Psoas muscle (tissue), 8 donors: Measurements from ENCODE around the gene DCDC1. TPM values are rescaled to one million over a fixed set of nuclear protein-coding genes. Genes with fewer than 3 reads are reported as not detected.

Source experiments
- ATAC-seq, 4 donors: fragments of 200-7000 bp; cut with Tn5 transposase; one replicate each; pipeline ENCODE4 v1.9.1; 2020; ENCODE audit warnings: moderate library complexity in 3 of 4, mild to moderate bottlenecking in 2 of 4
- DNase-seq, 2 donors: peaks; one replicate each; pipeline ENCODE4 v3.0.0-alpha.2; 2020
- H3K27ac ChIP-seq: fragments of 200-600 bp; one replicate; pipeline ENCODE4 v1.8.0; 2022
- H3K27me3 ChIP-seq, 3 donors: fragments of 200-600 bp in 1 of 3; one replicate each; pipeline versions ENCODE4 v1.6.1 to v1.8.0; 2013 to 2022; ENCODE audit warnings: low read length in 2 of 3, mild to moderate bottlenecking in 2 of 3, moderate library complexity in 1 of 3; ENCODE audit not compliant: insufficient read depth in 3 of 3
- H3K36me3 ChIP-seq, 2 donors: fragments of 200-600 bp in 1 of 2; one replicate each; pipeline versions ENCODE4 v1.6.1 to v1.8.0; 2013 to 2022; ENCODE audit warnings: low read depth in 1 of 2, mild to moderate bottlenecking in 1 of 2, moderate library complexity in 1 of 2; ENCODE audit not compliant: insufficient read depth in 1 of 2
- H3K4me1 ChIP-seq: fragments of 200-600 bp; one replicate; pipeline ENCODE4 v1.8.0; 2022
- H3K4me3 ChIP-seq: fragments of 200-600 bp; one replicate; pipeline ENCODE4 v1.8.0; 2022; ENCODE audit warnings: mild to moderate bottlenecking
- H3K9me3 ChIP-seq: fragments of 200-600 bp; one replicate; pipeline ENCODE4 v1.8.0; 2022
- WGBS, 3 donors: extraction: QIAGEN DNeasy Blood & Tissue Kit; methylation state at CpG; one replicate each; pipeline versions ENCODE4 v1.1.6 to v1.1.7; 2013; 5-methylcytosine and 5-hydroxymethylcytosine counted together
- intact Hi-C, 2 donors: fragments of 100-400 bp; cut with DNase I; formaldehyde crosslinking; loops; one replicate each; pipeline versions ENCODE4 v1.11.0 to v1.14.2; 2022
- polyA plus RNA-seq, 3 donors: library from polyadenylated mRNA; stranded (reverse); fragments of 200-250 nt; gene quantifications; one replicate each; pipeline ENCODE4 v1.2.3, GENCODE V29; 2013
- total RNA-seq, 4 donors: library from RNA; stranded (reverse); fragmentation: NEBNext Ultra II Directional in 2 of 4; extraction: Animal tissue kit (Norgen Biotek cat#: 25700) in 2 of 4; gene quantifications; one replicate each; pipeline versions ENCODE4 v1.2.1 to v1.2.4, GENCODE V29; 2021 to 2023
- TF ChIP-seq, protein P1 (sequence below): fragments of 200-600 bp; IDR thresholded peaks from one replicate; pipeline ENCODE4 v1.8.0; 2022; ENCODE audit warnings: antibody characterized with exemption
- donor health status: healthy with polysubstance abuse.
- donor health status: DM: no; HTN: no; CAD: no; lungs with moderate emphysema.
- donor health status: Bipolar disorder and iron deficiency.
- donor health status: healthy.
- donor health status: DM: yes; HTN: yes; CAD: no.
- donor health status: DM: no; HTN: no; CAD: no.
- donor health status: DM: no; HTN: no; CAD: no.
- donor health status: DM: yes; HTN: yes; CAD: no.

Gene DCDC1
- total and polyA plus RNA-seq, 7 donors, result not detected

DNA sequence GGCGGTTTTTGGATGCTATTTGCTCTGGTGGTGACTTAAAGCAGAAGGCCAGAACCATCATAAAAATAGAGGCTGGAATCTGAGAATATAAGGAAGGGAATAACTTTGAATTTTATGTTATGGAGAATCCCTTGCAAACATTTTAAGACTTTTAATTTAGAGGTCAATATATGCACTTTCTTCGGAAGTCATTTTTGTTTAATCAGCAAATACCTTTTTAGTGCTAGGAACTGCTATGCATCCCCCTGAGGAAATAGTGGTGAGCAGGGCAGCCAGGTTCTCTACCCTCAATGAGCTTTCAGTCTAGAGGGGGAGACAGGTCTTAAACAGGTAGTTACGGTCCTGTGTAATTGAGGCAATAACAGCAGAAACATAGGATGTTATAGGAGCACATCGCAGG lies 516.9 kb downstream of the DCDC1 start:
- H3K4me3 ChIP-seq, result no peak overlapping the region
- no peak for ATAC-seq
- H3K27me3 ChIP-seq, result no peaks in the 10 kb centered on the region
- 92 to 94% (median 92%) methylated on average over 4 of the region's 4 CpGs for WGBS, 3 donors
- no peaks in the 10 kb centered on the region for H3K4me1 ChIP-seq
- no peak for DNase-seq
- H3K36me3 ChIP-seq, result no peaks in the 10 kb centered on the region
- no peaks in the 10 kb centered on the region for H3K9me3 ChIP-seq
- intact Hi-C loops, result loop anchor here in 1 of 2 donors (10.0 kb wide), 1 partner anchor 268 kb away; the partner anchor contains the start of gene MPPED2
- H3K27ac ChIP-seq, result no peak overlapping the region
- TF ChIP-seq, protein P1, sequence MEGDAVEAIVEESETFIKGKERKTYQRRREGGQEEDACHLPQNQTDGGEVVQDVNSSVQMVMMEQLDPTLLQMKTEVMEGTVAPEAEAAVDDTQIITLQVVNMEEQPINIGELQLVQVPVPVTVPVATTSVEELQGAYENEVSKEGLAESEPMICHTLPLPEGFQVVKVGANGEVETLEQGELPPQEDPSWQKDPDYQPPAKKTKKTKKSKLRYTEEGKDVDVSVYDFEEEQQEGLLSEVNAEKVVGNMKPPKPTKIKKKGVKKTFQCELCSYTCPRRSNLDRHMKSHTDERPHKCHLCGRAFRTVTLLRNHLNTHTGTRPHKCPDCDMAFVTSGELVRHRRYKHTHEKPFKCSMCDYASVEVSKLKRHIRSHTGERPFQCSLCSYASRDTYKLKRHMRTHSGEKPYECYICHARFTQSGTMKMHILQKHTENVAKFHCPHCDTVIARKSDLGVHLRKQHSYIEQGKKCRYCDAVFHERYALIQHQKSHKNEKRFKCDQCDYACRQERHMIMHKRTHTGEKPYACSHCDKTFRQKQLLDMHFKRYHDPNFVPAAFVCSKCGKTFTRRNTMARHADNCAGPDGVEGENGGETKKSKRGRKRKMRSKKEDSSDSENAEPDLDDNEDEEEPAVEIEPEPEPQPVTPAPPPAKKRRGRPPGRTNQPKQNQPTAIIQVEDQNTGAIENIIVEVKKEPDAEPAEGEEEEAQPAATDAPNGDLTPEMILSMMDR, result no peak

DNA sequence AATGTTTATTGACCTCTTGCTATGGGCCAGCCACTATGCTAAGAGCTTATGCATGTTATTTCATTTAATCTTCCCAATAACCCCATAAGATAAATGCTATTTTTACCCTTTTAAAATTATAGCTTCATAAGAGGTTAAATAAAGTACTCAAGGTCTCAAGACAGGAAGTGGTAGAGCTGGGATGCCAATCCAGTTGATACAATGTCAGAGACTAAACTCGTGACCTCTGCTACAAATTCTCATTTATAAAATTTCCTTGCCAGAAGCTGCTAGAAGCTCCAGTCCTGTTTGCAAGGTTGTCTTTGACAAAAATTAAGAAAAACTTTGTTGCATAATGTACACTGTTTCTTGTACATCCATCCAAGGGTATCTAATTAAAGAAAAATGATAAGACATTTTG lies 517.4 kb downstream of the DCDC1 start:
- Histone ChIP-seq H3K4me1 (no peaks in the 10 kb centered on the region), H3K4me3 (no peak overlapping the region), H3K9me3 (no peaks in the 10 kb centered on the region), H3K36me3 (no peaks in the 10 kb centered on the region), H3K27me3 (no peaks in the 10 kb centered on the region), H3K27ac (no peak overlapping the region)
- TF ChIP-seq, protein P1, result no peak
- DNase-seq (no peak), ATAC-seq (no peak)
- intact Hi-C loops, result loop anchor here in 1 of 2 donors (10.0 kb wide), 1 partner anchor 267 kb away; the partner anchor contains the start of gene MPPED2
- WGBS, 3 donors, result 62 to 81% (median 67%) methylated on average over 1 of the region's 1 CpG

DNA sequence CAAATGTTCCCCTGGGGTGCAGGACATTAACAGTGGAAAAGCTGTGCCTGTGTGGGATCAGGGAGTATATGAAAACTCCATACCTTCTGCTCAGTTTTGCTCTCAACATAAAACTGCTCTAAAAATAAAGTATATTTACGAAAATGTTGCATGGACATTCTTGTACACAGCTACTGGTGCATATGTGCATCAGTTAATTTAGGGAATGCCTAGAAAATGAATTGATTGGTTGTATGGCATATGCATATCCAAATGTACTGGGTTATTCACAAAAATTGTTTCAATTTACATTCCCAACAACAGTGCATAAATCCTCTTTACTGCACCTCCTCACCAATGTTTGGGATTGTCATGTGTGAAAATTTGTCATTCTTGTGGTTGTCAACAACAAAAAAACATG lies 532.3 kb downstream of the DCDC1 start:
- intact Hi-C loops, result no loop called here

DNA sequence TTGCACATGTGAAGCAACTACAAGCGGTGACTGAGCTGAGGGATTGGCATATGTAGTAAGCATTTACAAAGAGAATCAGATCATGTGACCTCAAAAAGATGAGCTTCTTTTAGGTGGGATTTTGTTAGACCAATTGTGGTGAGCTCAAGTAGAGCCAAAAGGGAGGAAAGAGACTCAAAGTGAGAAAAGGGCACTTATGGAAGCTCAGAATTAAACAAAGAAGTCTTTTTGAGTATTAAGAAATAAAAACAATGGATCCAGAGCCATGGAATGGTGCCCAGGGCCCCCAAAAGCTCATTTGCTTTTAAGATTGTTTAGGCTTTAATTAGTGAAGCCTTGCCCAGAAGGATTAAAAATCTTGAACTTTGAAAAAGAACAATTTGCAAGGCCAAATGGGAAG lies 536.7 kb downstream of the DCDC1 start:
- Histone ChIP-seq H3K4me1 (no peaks in the 10 kb centered on the region), H3K9me3 (peaks cover 5% of the 10 kb centered on the region), H3K27me3 (no peaks in the 10 kb centered on the region), H3K27ac (no peak overlapping the region), H3K4me3 (no peak overlapping the region), H3K36me3 (no peaks in the 10 kb centered on the region)
- TF ChIP-seq, protein P1, result no peak
- ATAC-seq, result no peak
- WGBS, 3 donors, result 85 to 88% (median 88%) methylated on average over 1 of the region's 1 CpG
- intact Hi-C loops, result no loop called here
- no peak for DNase-seq

More for the DNA sequence above, 532.3 kb downstream of the DCDC1 start:
- 67 to 89% (median 85%) methylated on average over 1 of the region's 1 CpG for WGBS, 3 donors
- TF ChIP-seq, protein P1, result no peak
- no peaks in the 10 kb centered on the region for H3K27me3 ChIP-seq
- no peak overlapping the region for H3K27ac ChIP-seq
- no peaks in the 10 kb centered on the region for H3K36me3 ChIP-seq
- peaks cover 5% of the 10 kb centered on the region for H3K9me3 ChIP-seq
- DNase-seq, result no peak
- H3K4me3 ChIP-seq, result no peak overlapping the region
- no peaks in the 10 kb centered on the region for H3K4me1 ChIP-seq
- ATAC-seq, result no peak

DNA sequence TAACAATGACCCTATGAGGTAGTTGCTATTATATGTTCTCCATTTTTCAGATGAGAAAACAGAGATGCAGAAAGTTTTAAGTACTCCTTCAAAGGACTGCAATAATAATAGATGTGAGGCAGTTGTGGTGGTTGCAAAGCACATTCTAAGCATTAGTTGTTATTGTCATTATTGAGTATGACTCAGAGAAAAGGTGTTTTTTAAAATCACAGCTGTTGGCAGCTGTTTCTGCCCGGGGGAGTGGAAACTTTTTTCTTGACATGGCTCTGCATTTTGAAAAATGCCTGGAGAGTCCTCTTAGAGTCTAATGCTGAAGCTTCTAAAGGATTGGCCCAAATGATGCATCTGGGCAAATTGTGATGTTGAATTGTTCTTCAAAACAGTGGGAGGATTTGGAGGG lies 538.9 kb downstream of the DCDC1 start:
- DNase-seq, result no peak
- no peaks in the 10 kb centered on the region for H3K27me3 ChIP-seq
- H3K36me3 ChIP-seq, result no peaks in the 10 kb centered on the region
- no peaks in the 10 kb centered on the region for H3K4me1 ChIP-seq
- 3 to 17% (median 16%) methylated on average over 1 of the region's 1 CpG for WGBS, 3 donors
- no peak overlapping the region for H3K4me3 ChIP-seq
- TF ChIP-seq, protein P1, result no peak
- intact Hi-C loops, result no loop called here
- ATAC-seq, result no peak
- no peak overlapping the region for H3K27ac ChIP-seq
- H3K9me3 ChIP-seq, result peaks cover 5% of the 10 kb centered on the region
